ENCODE data around the gene UCKL1. TPM values are rescaled to one million over a fixed set of nuclear protein-coding genes. Genes with fewer than 3 reads are reported as not detected.

Gene UCKL1
- polyA plus RNA-seq, 3 donors: 28.9 to 44.6 (median 33.1) TPM

DNA sequence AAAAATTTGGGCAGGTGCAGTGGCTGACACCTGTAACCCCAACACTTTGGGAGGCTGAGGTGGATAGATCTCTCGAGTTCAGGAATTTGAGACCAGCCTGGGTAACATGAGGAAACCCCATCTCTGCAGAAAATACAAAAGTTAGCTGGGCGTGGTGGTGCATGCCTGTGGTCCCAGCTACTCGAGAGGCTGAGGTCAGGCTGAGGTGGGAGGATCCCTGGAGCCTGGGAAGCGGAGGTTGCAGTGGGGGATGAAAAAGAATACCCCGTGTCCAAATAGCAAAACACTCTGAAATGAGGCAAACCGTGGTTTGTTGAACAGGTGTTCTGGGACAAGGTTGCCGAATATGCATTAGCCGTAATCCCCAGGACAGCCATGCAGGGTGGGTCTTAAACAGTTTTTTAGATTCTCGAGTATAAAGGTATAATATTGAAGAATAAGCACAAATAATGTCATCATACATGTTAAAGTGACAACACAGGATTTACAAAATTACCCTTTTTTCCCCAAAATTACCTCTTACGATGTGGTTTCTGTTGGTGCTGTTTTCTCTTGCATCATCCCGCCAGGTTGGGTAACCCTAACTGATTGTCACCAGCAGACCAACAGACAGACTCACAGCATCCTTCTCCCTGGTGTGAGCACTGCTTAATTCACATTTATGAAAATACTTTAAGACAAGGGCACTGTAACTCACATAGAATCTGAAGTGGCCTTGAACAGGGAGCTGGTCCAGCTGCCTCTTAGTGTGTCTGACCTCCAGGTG, 52.2 kb downstream of the UCKL1 start:
- WGBS, 3 donors: 60 to 78% (median 61%) methylated on average over 11 of the region's 11 CpGs
- H3K27ac ChIP-seq (ENCODE audit: low read depth, low read length): no peak overlapping the region

DNA sequence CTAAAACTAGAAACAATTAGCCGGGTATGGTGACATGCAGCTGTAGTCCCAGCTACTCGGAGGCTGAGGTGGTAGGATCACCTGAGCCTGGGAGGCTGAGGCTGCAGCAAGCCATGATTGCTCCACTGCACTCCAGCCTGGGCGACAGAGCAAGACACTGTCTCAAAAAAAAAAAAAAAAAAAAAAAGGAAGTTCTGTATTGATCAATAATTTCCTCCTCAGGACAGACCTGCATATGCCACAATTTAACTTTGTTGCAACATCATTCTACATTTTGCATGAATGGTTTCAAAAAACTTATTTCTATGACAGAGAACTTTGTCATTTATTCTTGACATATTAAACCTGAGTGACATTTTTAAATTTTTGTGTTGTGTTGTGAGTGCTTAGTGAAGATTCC, 55.8 kb downstream of the UCKL1 start:
- WGBS, 3 donors: 44 to 62% (median 57%) methylated on average over 3 of the region's 3 CpGs
- H3K27ac ChIP-seq (ENCODE audit: low read depth, low read length): no peak overlapping the region

DNA sequence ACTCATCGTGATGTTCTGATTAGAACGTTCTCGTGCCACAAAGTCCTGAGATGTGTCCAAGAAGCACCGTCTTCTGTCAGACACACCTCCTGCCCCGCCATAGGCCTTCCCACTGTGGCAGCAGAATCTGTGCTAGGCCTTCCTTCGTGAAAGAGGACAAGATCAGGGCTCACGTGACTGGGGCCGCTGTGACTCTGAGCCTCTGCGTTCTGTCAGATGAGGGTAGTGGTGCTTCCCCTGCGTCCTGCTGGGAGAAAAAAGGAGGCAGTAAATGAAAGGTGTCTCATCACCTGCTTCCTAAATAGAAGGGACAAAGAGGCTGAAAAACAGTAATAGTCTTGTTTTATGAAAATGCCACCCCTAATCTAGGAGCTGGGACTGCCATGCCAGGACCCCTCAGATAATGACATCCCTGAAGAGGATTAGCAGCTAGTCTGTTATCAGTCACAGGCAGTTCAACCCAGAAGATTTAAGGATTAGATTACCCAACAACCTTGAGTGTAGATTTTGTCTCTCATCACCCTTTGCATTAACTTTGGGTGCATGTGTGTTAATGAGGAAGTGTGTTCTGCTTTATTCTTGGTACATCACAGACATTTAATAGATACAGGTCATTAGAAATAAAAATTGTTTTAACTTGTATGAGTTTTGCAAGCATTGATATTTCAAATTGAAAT, 57.2 kb downstream of the UCKL1 start:
- H3K27ac ChIP-seq (ENCODE audit: low read depth, low read length): no peak overlapping the region
- 66 to 84% (median 71%) methylated on average over 10 of the region's 10 CpGs for WGBS, 3 donors

DNA sequence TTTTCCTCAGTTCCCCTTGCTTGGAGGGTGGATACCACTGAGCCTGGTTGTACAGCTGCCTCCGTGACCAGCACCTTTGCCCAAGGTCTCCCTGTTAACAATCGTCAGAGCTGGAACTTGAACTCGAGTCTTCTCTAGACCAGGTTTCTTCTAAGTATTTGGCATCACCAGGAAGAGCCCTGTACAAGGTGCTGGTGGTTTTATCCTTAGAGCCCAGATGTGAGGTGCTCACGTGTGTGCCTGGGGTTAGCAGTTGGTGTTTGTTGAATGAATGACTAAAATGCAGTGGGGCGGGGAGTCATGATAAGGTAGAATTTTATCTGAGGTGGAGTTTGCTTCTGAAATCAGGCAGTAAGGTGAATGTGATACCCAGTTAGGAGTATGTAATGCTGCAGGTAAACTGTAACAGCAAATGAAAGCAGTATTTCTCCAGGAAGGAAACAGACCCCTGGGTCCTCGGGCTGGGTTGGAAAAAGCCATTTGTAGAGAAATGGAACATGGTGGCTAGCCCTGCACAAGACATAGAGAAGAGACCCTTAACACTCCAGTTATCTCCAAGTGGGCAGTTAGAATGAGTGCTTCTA, 58.1 kb downstream of the UCKL1 start:
- WGBS, 3 donors: 46 to 80% (median 78%) methylated on average over 6 of the region's 6 CpGs
- no peak overlapping the region for H3K27ac ChIP-seq (ENCODE audit: low read depth, low read length)

DNA sequence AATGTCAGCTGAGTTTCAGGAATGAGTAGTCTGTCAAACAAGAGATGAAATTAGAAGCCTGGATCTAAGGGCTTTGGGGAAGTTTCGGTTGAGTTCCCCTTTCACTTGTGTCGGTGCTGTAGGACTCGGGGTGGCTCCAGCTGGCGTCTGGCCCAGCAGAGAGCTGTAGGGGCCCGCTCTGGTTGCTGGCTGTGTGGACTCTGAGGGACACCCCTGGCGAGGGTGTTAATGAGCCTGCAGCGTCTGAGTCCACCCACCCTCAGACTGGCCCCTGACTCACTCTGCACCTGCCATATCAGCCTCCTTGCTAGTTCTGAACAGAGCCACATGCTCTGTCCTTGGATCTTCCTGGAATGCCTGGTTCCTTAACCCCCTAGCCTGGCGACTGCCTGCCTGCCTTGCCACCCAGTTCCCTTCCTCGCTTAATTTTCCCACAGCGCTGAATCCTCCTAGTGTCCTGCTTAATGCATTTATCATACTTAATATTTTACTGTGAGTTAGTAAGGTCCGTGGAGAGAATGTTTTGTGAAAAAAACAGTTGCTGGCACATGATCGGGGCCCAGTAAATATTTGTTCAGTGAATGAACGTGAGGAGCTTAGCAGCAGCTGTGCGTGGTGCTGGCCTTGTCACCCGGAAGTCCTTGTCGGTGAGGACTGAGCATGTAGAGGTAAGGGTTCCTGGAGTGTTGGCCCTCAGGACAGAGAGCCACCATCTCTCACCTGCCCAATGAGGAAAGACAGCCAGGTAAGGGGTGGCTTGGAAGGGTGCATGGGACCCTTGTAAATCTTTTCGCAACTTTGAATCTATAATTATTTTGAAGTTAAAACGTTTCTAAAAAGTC, 59.7 kb downstream of the UCKL1 start:
- whole genome bisulfite sequencing, 3 donors: 7 to 14% (median 14%) methylated on average over 18 of the region's 18 CpGs
- H3K27ac ChIP-seq (ENCODE audit: low read depth, low read length): peak overlapping the region; percentile 40

DNA sequence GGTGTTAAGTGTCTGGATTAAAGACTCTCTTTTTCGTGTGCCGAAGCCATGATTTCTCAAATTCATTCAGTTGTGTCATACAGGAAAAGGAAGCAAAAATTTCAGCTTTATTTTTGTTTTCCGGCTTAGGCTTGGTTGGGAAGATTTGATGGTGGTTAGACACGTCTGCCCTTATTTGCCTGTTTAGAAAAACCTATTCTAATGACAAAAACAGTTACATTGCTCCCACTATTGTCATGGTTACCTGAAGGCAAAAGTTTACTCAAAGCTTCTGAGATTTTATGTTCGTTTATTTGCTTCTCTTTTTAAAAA, 60.3 kb downstream of the UCKL1 start:
- WGBS, 3 donors: 0 to 2% (median 0%) methylated on average over 5 of the region's 5 CpGs
- no peak overlapping the region for H3K27ac ChIP-seq (ENCODE audit: low read depth, low read length)

DNA sequence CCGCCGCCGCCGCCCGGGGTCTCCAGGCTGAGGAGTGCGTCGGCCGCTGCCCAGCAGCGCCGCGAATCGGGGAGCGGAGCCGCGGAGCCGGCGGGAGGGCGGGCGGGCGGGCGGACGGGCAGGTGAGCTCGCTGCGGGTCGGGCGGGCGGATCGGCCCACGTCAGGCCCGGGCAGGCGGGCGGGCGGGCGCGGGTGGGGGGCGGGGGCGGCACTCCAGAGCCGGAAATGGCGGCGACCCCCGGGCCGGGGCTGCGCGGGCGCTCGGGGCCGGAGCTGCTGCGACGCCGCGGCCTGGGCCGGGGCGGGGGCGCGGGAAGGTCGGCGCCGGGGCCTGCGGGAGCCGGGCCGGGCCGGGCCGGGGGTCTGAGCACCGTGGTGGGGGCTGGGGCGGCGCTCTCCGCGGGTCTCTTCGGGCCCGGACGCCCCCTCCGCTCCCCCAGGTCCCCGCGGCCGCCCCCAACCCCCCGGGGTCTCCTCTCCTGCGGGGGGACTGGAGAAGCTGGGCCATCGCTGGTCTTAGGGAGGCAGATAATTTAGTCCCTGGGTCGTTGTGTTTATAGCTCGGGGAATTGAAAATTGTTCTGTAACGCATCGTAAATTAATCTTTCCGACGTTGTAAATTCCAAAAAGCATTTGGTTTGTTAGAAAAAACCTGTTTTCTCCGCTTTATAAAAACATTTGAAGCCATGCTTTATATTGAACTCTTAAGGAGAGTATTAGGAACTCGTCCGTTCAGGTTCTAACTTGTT, 60.8 kb downstream of the UCKL1 start:
- 0 to 1% (median 1%) methylated on average over 26 to 84 of the region's 87 CpGs for WGBS, 3 donors
- H3K27ac ChIP-seq (ENCODE audit: low read depth, low read length): no peak overlapping the region

DNA sequence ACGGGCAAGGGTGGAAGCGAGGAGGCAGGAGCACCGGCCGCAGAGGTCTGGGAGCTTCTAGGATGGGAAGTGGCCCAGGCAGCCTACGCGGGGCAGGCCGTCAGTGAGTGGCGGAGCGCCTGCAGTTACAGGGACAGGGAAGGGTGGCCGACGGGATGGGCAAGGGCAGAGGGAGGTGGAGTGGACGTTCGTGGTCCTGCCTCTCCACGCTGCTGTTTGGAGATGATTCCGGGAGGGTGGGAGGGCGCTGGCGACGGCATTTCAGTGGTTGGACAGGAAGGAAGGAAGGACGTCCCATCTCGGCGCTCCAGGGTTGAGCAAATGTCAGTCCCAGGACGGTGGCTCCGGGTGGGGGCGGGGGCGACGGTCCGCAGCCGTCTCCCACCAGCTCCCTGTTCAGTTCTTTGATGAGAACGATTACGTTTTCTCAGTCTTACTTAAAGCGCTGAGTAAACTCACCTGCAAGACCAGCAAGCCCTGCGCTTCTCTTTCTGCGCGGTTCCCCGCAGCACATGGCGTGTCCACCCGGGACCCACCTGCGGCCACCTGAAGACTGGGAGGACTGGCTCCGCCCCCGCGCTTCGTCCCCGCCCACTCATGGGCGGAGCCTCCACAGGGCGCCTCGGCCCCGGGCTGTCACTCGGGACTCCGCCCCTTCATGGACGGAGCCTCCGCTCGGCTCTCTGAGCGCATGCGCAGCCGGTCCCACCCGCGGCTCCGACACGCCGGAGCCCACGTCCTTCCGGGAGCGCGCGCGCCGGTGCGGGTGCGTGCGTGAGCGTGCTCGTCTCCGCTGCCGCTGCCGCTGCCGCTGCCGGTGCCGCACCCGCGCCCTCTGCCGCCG, 61.6 kb downstream of the UCKL1 start, which contains the start of gene DNAJC5:
TSS of gene DNAJC5 (plus strand) at position 769 of the 844 bp plus-strand sequence. CDS start 33,220 bp downstream, outside the sequence.
- 1 to 2% (median 2%) methylated on average over 68 to 82 of the region's 82 CpGs for WGBS, 3 donors
- H3K27ac ChIP-seq (ENCODE audit: low read depth, low read length): peak within 1 kb of the TSS; percentile 13

DNA sequence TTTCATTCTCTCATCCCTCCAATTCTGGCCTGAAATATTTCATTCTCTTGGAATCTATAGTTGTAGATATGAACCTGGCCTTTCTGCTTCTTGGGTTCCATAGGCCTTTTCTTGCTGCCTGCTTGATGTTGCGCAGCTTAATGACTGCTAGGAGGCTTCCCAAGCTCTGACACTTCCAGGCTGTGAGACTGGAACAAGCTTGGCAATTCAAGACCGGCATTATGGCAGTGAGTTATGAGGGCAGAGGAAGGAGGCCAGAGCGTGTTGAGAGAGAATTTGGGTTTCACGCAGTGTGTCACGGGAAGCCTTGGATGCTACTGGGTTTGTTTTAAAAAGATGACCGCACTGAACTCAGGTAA, 62.2 kb downstream of the UCKL1 start:
- no peak overlapping the region for H3K27ac ChIP-seq (ENCODE audit: low read depth, low read length)

DNA sequence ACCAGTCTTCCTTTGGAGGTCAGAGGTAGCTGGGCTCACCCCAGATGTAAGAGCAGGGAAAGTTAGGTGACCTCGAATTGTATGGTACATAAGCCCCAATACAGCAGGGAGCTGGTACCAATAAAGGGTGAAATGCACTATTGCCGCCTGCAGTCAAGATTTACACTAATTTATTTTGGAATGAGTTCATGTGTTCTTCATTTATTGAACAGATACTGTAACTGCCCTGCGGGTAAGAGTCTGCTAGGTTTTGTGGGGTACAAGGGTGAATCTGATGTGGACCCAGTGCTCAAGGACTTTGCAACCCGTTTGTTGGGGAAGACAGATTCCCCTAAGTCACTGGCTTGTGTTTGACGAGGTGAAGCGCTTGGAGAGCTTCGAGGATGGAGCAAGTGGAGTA, 63.8 kb downstream of the UCKL1 start:
- WGBS, 3 donors: 90 to 91% (median 90%) methylated on average over 7 of the region's 7 CpGs
- no peak overlapping the region for H3K27ac ChIP-seq (ENCODE audit: low read depth, low read length)

More for the DNA sequence above, 62.2 kb downstream of the UCKL1 start:
- 24 to 26% (median 26%) methylated on average over 6 of the region's 6 CpGs for WGBS, 3 donors

DNA sequence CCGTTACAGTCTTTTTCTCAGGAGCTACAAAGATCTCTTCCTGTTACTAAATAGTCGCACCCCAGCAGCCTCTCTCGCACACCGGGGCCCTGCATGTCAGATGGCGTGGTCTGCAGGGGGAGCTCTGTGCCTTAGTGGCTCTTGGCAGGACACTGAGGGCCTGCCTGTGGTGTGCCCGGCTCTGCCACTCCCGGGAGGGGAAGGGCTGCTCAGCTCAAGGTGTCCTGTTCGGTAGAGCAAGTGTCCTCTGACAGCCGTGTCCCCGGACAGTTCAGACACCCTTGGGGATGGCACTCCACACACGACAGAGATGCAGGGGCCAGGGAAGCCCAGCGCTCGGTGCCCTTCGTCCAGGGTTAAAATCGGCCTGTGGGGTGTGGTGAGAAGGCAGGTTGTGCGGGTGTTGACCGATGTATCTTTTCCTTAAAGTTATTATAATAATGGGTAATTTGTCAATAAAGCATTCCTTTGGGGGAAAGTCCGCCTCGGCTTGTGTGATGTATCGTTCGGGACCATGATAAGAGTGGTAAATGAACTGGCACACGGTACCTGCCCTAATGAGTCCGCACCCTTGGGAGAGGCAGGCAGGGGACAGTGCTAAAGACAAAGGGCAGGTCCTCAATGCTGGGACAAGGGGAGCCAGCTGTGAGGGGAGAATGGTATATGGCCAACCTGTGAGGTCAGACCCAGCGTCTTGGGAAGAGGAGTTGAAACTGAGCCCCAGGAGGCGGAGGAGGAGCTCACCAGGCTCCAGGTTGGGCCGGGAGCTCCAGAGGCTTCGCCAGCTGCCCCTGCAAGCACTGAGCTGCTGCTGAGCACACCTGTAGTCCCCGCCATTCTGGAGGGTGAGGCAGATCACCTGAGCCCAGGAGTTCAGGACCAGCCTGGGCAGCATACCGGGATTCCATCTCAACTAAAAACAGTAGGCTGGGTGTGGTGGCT, 64.9 kb downstream of the UCKL1 start:
- no peak overlapping the region for H3K27ac ChIP-seq (ENCODE audit: low read depth, low read length)
- WGBS, 3 donors: 84 to 87% (median 84%) methylated on average over 29 of the region's 29 CpGs

DNA sequence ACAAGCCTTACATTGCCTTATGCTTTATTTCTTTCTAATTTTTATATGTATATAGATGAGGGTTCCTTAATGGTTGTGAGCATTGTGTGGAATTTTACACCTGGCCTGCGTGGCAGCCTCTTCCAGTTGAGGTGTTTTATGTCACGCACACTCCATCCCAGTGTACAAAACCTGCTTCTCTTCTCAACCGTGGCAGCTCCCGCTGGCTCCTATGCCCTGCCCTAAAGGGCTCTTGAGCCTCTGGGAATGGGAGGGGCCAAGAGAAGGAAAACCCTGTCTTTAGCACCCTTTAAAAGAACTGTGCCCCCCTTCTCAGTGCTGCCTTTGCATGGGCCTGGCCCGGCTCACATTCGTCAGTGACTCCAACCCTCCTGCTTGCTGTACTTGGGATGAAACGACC, 65.6 kb downstream of the UCKL1 start:
- 74 to 85% (median 76%) methylated on average over 7 of the region's 7 CpGs for WGBS, 3 donors
- no peak overlapping the region for H3K27ac ChIP-seq (ENCODE audit: low read depth, low read length)

DNA sequence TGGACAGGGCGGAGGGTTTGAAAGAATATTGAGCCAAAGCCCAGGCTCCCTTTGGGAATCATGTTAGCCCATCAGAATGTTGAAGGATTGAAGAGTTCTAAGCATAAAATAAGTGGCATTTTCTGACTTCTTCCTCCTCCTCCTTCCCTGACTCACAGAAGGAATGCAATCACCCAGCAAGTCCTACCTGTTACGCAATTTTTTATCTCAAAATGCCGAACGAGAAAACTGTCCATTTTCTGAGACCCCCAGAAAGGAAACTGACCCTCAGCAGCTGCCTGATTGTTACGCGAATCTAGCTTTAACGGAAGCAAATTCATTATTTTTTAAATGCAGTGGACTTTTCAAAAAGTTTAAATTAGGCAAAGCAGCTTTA, 66.0 kb downstream of the UCKL1 start:
- H3K27ac ChIP-seq (ENCODE audit: low read depth, low read length): no peak overlapping the region
- WGBS, 3 donors: 64 to 79% (median 72%) methylated on average over 7 of the region's 7 CpGs

All from adipose tissue (tissue), 3 donors.